ENCODE results near the gene VPS33B. TPM values are rescaled to one million over a fixed set of nuclear protein-coding genes. Genes with fewer than 3 reads are reported as not detected.

Gene VPS33B
- total and polyA plus RNA-seq, 2 experiments from 2014 or later = 8.8 to 15.2 TPM

DNA sequence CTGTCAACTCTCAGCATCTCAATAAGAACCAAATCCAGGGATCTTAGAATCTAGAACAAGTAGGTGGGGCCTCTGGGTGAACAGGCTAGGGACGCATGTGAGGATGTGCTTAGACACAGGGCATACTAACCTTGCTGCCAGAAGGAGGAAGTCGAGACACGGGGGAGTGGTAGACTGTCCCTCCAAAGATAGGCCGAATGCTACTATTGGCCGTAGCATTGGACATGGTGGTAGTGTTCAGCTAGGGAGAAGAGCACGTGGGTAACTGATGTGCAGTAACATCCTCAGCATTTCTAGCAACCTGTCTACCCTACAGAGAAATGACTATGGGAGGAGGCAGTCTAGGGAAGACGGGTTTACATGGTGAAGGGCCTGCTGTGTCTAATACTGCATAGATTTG lies 52.1 kb downstream of the VPS33B start (continued):
- TF ChIP-seq JUNB (IDR thresholded peaks at IDR 0.05; ENCODE audit: unreplicated experiment) = no peak
- TF ChIP-seq STAT1 (IDR thresholded peaks at IDR 0.05; ENCODE audit: unreplicated experiment) = no peak
- no peak for TF ChIP-seq EZH2phosphoT487 (IDR thresholded peaks at IDR 0.05; ENCODE audit: unreplicated experiment)
- TF ChIP-seq, protein P1, sequence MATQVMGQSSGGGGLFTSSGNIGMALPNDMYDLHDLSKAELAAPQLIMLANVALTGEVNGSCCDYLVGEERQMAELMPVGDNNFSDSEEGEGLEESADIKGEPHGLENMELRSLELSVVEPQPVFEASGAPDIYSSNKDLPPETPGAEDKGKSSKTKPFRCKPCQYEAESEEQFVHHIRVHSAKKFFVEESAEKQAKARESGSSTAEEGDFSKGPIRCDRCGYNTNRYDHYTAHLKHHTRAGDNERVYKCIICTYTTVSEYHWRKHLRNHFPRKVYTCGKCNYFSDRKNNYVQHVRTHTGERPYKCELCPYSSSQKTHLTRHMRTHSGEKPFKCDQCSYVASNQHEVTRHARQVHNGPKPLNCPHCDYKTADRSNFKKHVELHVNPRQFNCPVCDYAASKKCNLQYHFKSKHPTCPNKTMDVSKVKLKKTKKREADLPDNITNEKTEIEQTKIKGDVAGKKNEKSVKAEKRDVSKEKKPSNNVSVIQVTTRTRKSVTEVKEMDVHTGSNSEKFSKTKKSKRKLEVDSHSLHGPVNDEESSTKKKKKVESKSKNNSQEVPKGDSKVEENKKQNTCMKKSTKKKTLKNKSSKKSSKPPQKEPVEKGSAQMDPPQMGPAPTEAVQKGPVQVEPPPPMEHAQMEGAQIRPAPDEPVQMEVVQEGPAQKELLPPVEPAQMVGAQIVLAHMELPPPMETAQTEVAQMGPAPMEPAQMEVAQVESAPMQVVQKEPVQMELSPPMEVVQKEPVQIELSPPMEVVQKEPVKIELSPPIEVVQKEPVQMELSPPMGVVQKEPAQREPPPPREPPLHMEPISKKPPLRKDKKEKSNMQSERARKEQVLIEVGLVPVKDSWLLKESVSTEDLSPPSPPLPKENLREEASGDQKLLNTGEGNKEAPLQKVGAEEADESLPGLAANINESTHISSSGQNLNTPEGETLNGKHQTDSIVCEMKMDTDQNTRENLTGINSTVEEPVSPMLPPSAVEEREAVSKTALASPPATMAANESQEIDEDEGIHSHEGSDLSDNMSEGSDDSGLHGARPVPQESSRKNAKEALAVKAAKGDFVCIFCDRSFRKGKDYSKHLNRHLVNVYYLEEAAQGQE (IDR thresholded peaks at IDR 0.05; ENCODE audit: unreplicated experiment) = no peak
- no peak for TF ChIP-seq ZNF114 (CRISPR knock-in tag; IDR thresholded peaks at IDR 0.05)
- TF ChIP-seq ZNF331 (CRISPR knock-in tag; IDR thresholded peaks at IDR 0.05; ENCODE audit: low read depth) = no peak
- TF ChIP-seq, protein P2, sequence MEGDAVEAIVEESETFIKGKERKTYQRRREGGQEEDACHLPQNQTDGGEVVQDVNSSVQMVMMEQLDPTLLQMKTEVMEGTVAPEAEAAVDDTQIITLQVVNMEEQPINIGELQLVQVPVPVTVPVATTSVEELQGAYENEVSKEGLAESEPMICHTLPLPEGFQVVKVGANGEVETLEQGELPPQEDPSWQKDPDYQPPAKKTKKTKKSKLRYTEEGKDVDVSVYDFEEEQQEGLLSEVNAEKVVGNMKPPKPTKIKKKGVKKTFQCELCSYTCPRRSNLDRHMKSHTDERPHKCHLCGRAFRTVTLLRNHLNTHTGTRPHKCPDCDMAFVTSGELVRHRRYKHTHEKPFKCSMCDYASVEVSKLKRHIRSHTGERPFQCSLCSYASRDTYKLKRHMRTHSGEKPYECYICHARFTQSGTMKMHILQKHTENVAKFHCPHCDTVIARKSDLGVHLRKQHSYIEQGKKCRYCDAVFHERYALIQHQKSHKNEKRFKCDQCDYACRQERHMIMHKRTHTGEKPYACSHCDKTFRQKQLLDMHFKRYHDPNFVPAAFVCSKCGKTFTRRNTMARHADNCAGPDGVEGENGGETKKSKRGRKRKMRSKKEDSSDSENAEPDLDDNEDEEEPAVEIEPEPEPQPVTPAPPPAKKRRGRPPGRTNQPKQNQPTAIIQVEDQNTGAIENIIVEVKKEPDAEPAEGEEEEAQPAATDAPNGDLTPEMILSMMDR (conservative IDR thresholded peaks at IDR 0.05; ENCODE audit: low read depth in 2 of 2) = no peak
- TF ChIP-seq NANOG (IDR thresholded peaks at IDR 0.05; ENCODE audit: borderline replicate concordance) = no peak
- TF ChIP-seq, protein P3, sequence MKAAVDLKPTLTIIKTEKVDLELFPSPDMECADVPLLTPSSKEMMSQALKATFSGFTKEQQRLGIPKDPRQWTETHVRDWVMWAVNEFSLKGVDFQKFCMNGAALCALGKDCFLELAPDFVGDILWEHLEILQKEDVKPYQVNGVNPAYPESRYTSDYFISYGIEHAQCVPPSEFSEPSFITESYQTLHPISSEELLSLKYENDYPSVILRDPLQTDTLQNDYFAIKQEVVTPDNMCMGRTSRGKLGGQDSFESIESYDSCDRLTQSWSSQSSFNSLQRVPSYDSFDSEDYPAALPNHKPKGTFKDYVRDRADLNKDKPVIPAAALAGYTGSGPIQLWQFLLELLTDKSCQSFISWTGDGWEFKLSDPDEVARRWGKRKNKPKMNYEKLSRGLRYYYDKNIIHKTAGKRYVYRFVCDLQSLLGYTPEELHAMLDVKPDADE (IDR thresholded peaks at IDR 0.05) = no peak

DNA sequence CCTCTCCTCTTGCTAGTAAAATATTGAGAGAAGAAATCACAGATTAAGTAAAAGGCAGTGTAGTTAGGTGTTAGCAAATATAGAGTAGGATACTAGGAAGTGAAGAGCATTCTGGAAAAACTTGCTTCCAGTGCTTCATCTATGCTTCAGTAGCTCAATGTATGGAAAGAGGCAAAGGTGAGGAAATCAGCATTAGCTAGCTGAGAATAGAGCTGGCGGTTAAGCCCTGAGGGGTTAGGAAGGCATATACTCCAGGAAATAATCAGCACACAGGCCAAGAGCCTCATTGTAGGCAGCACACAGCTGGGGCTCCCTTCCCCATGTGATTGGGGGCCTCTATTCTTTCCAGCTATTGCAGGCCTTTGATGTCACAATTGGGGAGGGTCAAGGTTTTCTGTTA lies 54.0 kb downstream of the VPS33B start:
- DNase-seq (ENCODE audit: low spot score) = no peak
- Mint-ChIP-seq H3K4me3 (no peak overlapping the region), H3K36me3 (ENCODE audit: low read depth) (peaks cover 80% of the 10 kb centered on the region), H3K27me3 (ENCODE audit: insufficient read depth, low read depth, poor library complexity) (peaks cover 5% of the 10 kb centered on the region), H3K27ac (no peak overlapping the region), H3K9me3 (no peaks in the 10 kb centered on the region), H3K4me1 (no peaks in the 10 kb centered on the region)
- Histone ChIP-seq H2AFZ (no peak overlapping the region), H3K27me3 (ENCODE audit: insufficient read depth) (no peaks in the 10 kb centered on the region), H3K9me2 (ENCODE audit: insufficient read depth) (no peaks in the 10 kb centered on the region), H3K79me2 (replicated peaks; ENCODE audit: insufficient read depth) (no peaks in the 10 kb centered on the region; the same call in 1 of the 2 replicates), H3F3A (replicated peaks; ENCODE audit: low read depth) (peaks cover 6% of the 10 kb centered on the region; the same call in 1 of the 2 replicates), H3K4me1 (ENCODE audit: insufficient read depth) (no peaks in the 10 kb centered on the region), H3K4me2 (no peak overlapping the region), H3K4me3 (no peak overlapping the region), H3K36me3 (ENCODE audit: insufficient read depth) (peaks cover 72% of the 10 kb centered on the region), H4K20me1 (replicated peaks; ENCODE audit: insufficient read depth) (peaks cover 14% of the 10 kb centered on the region), H3K27ac (ENCODE audit: low read depth) (no peak overlapping the region)
- ATAC-seq = no peak
- no peak for TF ChIP-seq ZNF114 (CRISPR knock-in tag; IDR thresholded peaks at IDR 0.05)
- no peak for TF ChIP-seq STAT1 (IDR thresholded peaks at IDR 0.05; ENCODE audit: unreplicated experiment)
- TF ChIP-seq ZNF331 (CRISPR knock-in tag; IDR thresholded peaks at IDR 0.05; ENCODE audit: low read depth) = no peak
- TF ChIP-seq NANOG (IDR thresholded peaks at IDR 0.05; ENCODE audit: borderline replicate concordance) = no peak
- TF ChIP-seq CREB1 (CRISPR knock-in tag; IDR thresholded peaks at IDR 0.05; ENCODE audit: low read depth) = no peak
- TF ChIP-seq, protein P2 (conservative IDR thresholded peaks at IDR 0.05; ENCODE audit: low read depth in 2 of 2) = no peak

All from GM23338 (cell line).